GM18520 (cell line): ENCODE data around the gene FADS6.

Source experiments
- ATAC-seq: cut with Tn5 transposase; IDR thresholded peaks from one replicate; pipeline ENCODE4 v1.9.1; 2021; ENCODE audit not compliant: unreplicated experiment

The FADS6 gene

GRCh38 chr17:74892974-74893911 lies at the start of gene FADS6:
Gene FADS6 (minus strand): TSS chr17:74893633. CDS start chr17:74893595, 38 bp downstream.
- ATAC-seq, result no peak

DNA sequence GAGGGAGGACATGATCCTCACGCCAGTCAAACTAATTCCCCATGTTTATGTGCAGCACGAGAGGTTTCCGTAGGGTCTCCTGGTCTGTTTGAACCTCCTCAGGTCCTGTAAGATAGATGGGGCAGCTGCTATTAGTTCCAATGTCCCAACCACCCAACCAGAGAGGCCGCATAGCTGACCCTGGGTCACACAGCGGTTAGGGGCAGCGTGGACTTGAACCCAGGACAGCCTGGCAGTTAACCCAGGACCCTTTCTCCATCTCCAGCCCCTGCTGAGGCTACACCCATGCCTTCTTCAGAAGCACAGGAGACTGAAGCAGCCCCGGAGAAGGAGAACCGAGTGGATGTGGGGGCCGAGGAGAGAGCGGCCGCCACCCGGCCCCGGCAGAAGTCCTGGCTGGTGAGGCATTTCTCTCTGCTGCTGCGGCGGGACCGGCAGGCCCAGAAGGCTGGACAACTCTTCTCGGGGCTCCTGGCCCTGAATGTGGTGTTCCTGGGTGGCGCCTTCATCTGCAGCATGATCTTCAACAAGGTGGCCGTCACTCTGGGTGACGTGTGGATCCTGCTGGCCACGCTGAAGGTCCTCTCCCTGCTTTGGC lies 47.8 kb upstream of the FADS6 start:
- ATAC-seq, result no peak

DNA sequence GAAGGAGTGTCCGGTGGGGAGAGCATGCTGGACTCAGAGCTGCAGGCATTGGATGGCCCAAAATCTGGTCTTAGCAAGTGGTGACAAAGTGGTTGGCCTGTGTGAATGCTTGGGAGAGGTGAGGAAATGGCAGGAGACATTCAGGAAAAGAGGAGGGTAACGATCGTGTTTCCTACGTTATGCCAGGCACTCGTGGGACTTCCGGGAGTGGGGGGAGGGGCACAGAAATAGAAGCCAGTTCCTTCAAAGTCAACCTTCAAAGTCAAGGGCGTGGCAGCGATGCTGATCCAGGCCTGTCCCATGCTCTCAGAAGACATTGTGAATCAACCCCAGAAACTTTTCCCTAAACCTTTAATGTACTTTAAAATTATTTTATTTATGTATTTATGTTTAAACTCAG lies 46.1 kb upstream of the FADS6 start:
- ATAC-seq, result no peak

- ATAC-seq, result no peak
These were observed 44.9 kb upstream of the FADS6 start for GRCh38 chr17:74938194-74938950.

- ATAC-seq, result no peak
These were observed 43.9 kb upstream of the FADS6 start for GRCh38 chr17:74937064-74938051.

DNA sequence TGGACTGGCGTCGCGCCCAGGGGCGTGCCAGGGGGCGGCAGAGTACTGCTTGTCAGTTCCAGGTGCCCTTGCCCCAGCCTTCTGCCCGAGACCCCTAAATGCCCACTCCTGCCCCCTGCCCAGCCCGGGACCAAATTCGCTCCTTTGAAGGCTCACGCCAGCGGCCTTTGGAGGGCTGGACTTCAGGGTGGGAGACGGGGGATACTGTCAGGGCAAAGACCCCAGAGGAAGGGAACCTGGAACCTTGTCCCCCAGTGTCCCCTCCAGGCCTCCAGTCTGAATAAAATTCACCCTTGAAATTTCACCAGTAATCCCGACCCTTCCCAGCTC lies 43.0 kb upstream of the FADS6 start:
- no peak for ATAC-seq

- ATAC-seq, result no peak
These were observed 42.4 kb upstream of the FADS6 start, which contains the start of gene OTOP3 for GRCh38 chr17:74935585-74936469. Gene OTOP3 (plus strand): TSS chr17:74935898. CDS start chr17:74935922, 24 bp downstream.

- no peak for ATAC-seq
These were observed 41.6 kb upstream of the FADS6 start for GRCh38 chr17:74935048-74935447.

DNA sequence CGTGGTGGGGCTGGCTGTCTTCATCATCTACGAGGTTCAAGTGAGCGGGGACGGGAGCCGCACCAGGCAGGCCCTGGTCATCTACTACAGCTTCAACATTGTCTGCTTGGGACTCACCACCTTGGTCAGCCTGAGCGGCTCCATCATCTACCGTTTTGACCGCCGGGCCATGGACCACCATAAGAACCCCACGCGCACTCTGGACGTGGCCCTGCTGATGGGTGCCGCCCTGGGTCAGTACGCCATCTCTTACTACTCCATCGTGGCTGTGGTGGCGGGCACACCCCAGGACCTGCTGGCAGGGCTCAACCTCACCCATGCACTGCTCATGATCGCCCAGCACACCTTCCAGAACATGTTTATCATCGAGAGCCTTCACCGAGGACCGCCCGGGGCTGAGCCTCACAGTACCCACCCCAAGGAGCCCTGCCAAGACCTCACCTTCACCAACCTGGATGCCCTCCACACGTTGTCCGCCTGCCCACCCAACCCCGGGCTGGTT lies 37.2 kb upstream of the FADS6 start:
- no peak for ATAC-seq

DNA sequence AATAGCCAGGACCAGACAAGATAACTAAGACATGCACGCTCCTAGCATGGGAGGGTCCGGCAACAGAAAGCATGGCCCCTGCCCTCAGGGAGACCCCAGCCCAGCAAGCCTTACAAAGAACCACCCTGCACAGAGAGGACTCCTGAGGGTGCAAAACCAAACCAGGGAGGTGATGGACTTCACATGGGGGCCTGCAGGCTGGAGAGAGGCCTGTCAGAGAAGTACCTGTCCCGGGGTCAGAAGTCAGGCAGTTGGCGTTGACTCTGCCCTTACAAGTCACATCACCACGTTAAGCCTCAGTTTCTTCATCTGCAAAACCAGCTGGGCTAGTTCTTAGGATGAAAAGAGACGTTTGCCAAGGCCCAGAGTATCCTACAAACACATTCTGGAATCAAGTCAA lies 35.4 kb upstream of the FADS6 start:
- no peak for ATAC-seq

DNA sequence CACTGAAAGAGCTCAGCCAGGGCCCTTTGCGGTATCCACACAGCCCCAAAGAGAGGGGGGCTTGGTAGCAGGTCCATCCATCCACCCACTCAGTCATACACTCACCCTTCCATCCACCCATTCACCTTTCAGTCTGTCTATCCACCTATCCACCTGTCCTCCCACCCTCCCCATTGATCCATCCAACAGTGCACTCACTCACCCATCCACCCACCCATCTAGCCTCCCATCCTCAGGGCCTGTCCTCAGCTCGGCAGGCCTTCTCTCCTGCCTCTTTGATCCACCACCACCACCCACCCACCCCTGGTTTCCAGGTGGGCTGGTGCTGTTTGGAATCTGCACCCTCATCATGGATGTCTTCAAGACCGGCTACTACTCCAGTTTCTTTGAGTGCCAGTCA lies 31.8 kb upstream of the FADS6 start:
- ATAC-seq, result no peak

- ATAC-seq, result no peak
These were observed 31.0 kb upstream of the FADS6 start, which contains the start of gene OTOP2 for GRCh38 chr17:74924250-74924948. Gene OTOP2 (plus strand): TSS chr17:74924273. CDS start chr17:74924633, 360 bp downstream.

DNA sequence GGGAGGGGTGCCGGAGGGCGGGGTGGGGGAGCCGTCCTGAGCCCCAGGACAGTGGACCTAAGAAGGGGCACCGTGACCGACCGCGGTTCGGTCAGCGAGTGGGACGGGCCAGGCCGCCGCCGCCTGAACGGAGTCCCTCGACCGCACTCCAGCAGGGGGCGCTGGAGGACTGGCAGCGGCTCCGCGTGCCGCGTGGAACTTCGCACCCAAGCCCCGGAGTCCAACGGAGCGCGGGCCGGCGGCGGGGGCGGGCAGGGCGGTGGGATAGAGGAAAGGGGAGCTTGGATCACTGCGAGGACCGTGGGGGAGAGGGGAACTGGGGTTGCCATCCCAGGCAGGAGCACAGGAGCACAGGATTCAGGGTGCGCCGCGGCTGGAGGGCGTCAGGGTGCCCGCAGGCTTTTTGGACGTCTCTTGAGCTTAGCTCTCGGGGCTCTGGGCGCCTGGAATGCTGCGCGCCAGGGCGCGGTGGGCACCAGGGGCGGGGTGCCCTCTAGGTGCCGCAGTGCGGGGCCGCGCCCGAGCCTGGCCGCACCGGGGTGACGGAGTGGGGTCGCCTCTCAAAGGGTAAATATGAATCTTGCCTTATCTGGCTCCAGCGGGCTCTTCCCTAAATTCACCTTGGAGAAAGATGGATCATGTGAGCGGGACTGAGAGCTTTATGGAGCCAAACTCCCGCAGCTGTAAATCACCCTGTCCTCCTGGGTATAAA lies 30.3 kb upstream of the FADS6 start:
- ATAC-seq, result no peak

- ATAC-seq, result no peak
These were observed 29.5 kb upstream of the FADS6 start, which contains the start of gene USH1G for GRCh38 chr17:74922694-74923537. Gene USH1G (minus strand): TSS chr17:74923255. CDS start chr17:74923073, 182 bp downstream.

- ATAC-seq, result no peak
These were observed 28.7 kb upstream of the FADS6 start for GRCh38 chr17:74922172-74922571.

- no peak for ATAC-seq
These were observed 28.3 kb upstream of the FADS6 start for GRCh38 chr17:74921769-74922168.
